Mammary microvascular endothelial cell (primary cell): ENCODE results near the gene CYP24A1. TPM values are rescaled to one million over a fixed set of nuclear protein-coding genes. Genes with fewer than 3 reads are reported as not detected.

Experiments
- total RNA-seq: library from RNA; depleted of rRNA; stranded (reverse); fragments of >200 nt; gene quantifications from 2 replicates; pipeline ENCODE4 v1.2.3, GENCODE V29; 2015

CYP24A1 gene
- not detected in 2 replicates for total RNA-seq

DNA sequence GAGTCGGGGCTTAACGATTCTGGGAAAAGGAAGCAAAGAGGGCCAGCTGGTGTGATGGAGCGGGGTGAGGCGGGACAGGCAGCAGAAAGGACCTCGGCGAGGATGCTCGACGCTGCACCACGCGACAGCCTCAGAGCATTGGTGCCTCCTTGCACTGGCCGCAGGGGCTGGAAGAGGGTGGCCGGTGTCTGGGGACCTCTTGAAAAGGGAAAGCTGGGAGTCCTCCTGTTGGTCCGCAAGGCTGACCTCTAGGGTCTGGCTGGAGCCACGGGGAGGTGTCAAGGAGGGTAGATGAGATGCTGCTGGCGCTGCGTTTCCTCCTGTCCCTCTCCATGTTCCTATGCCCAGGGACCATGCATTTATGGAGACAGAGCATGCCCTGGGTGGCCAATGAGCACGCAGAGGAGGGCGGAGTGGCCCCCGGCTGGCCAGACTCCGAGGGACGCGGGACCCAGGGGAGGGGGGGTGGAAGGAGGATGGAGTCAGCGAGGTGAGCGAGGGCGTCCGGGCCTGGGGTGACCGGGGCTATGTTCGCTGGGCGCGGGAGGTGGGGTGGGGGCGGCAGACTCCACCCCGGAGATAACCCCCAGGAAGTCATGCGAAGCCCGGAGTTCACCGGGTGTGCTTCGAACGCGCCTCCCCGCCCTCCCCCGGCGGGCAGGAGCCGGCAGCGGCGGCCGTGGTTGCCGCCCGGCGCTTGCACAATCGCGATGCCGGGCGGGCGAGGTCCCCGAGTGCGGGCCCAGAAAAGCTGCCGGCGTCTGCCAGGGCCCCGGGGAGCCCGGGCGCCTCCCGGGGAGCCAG is at the start of gene CYP24A1:
Gene CYP24A1 (minus strand): TSS at position 334 of the 804 bp plus-strand sequence. CDS start 407 bp downstream, outside the sequence.

GRCh38 chr20:54207743-54208547 is 34.2 kb upstream of the CYP24A1 start, which contains the start of gene PFDN4:
Gene PFDN4 (plus strand): TSS chr20:54208087. CDS start chr20:54208101, 14 bp downstream.

Other genes with a start within 250 kb of the CYP24A1 start
- gene BCAS1, start 103.4 kb downstream of the CYP24A1 start, total RNA-seq = not detected in 2 replicates
- 110 and 132 TPM in 2 replicates for gene PFDN4, start 34.1 kb upstream of the CYP24A1 start, total RNA-seq